GM18873 (cell line): ENCODE results near the gene PHEX.
"Not testable (repeated sequence)": the region's sequence is repeated elsewhere in the genome, so short reads cannot be mapped to it uniquely, and the experiment has no call there.

Experiments used
- ATAC-seq: cut with Tn5 transposase; IDR thresholded peaks from one replicate; pipeline ENCODE4 v1.9.1; 2021; ENCODE audit warnings: mild to moderate bottlenecking, moderate library complexity, moderate number of reproducible peaks; ENCODE audit not compliant: unreplicated experiment, low FRiP score

Gene PHEX

GRCh38 chrX:22203186-22203585, 171.1 kb downstream of the PHEX start:
- no peak for ATAC-seq

- ATAC-seq = no peak
Observed at GRCh38 chrX:22206781-22207180, 174.7 kb downstream of the PHEX start.

- ATAC-seq = no peak
Observed at GRCh38 chrX:22220941-22221340, 188.8 kb downstream of the PHEX start.

- no peak for ATAC-seq
Observed at GRCh38 chrX:22234380-22234779, 202.3 kb downstream of the PHEX start.

- ATAC-seq = no peak
Observed at GRCh38 chrX:22237479-22237878, 205.4 kb downstream of the PHEX start.

GRCh38 chrX:22246620-22247019, 214.5 kb downstream of the PHEX start:
- ATAC-seq = no peak

GRCh38 chrX:22247169-22247568, 215.0 kb downstream of the PHEX start:
- no peak for ATAC-seq

GRCh38 chrX:22248401-22248800, 216.3 kb downstream of the PHEX start:
- no peak for ATAC-seq

- no peak for ATAC-seq
Observed at GRCh38 chrX:22249371-22249770, 217.2 kb downstream of the PHEX start.

- ATAC-seq = no peak
Observed at GRCh38 chrX:22268706-22269105, 236.6 kb downstream of the PHEX start.

GRCh38 chrX:22272613-22273012, 240.5 kb downstream of the PHEX start, which contains the start of gene CBLL2:
TSS of gene CBLL2 (plus strand) at chrX:22272913. CDS start at chrX:22272992, 79 bp downstream.
- no peak for ATAC-seq

GRCh38 chrX:22273714-22274317, 241.7 kb downstream of the PHEX start:
- no peak for ATAC-seq

GRCh38 chrX:22276781-22277180, 244.7 kb downstream of the PHEX start:
- no peak for ATAC-seq

- no peak for ATAC-seq
Observed at GRCh38 chrX:22278375-22278774, 246.2 kb downstream of the PHEX start.

- ATAC-seq = not testable (repeated sequence)
Observed at GRCh38 chrX:22289209-22289608, 257.1 kb downstream of the PHEX start.

- no peak for ATAC-seq
Observed at GRCh38 chrX:22296871-22297270, 264.7 kb downstream of the PHEX start.

GRCh38 chrX:22300130-22300529, 268.0 kb downstream of the PHEX start:
- peak; percentile 64 for ATAC-seq
